ENCODE data around the gene AKTIP. TPM values are rescaled to one million over a fixed set of nuclear protein-coding genes. Genes with fewer than 3 reads are reported as not detected.

AKTIP gene
- total and polyA plus RNA-seq, 3 donors from 2014 or later: 58.4 to 75.4 (median 75.3) TPM

DNA sequence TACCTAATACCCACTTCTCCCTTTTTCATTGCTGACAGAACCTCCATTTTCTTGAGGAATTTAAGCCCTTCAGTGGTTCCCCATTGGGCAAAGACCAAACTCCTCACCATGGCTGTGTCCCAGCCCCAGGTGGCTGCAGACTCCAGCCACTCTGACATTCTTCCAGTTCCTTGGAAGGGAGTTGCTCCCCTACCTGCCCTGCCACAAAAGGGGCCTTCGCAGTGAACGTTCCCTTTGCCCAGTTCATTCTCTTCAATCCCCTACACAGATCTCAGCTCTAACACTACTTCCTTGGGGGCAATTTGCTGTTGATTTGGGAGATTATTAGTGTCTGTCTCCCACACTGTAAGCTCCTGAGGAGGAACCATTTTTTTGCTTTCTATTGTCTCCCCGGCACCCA, 3.2 kb upstream of the AKTIP start:
- Histone ChIP-seq H3K27ac (no peak overlapping the region), H3K27me3 (no peaks in the 10 kb centered on the region), H3K9me3 (no peaks in the 10 kb centered on the region), H3K4me3 (no peak overlapping the region), H3K4me1 (peaks cover 27% of the 10 kb centered on the region), H3K36me3 (ENCODE audit: low read depth, missing control alignments) (no peaks in the 10 kb centered on the region)
- intact Hi-C loops (cut with DNase I; ENCODE audit: low total_unique reads): no loop called here
- WGBS, 2 donors: 78 to 94% methylated on average over 3 of the region's 3 CpGs
- TF ChIP-seq POLR2A (IDR thresholded peaks at IDR 0.05): no peak
- TF ChIP-seq, protein P1, sequence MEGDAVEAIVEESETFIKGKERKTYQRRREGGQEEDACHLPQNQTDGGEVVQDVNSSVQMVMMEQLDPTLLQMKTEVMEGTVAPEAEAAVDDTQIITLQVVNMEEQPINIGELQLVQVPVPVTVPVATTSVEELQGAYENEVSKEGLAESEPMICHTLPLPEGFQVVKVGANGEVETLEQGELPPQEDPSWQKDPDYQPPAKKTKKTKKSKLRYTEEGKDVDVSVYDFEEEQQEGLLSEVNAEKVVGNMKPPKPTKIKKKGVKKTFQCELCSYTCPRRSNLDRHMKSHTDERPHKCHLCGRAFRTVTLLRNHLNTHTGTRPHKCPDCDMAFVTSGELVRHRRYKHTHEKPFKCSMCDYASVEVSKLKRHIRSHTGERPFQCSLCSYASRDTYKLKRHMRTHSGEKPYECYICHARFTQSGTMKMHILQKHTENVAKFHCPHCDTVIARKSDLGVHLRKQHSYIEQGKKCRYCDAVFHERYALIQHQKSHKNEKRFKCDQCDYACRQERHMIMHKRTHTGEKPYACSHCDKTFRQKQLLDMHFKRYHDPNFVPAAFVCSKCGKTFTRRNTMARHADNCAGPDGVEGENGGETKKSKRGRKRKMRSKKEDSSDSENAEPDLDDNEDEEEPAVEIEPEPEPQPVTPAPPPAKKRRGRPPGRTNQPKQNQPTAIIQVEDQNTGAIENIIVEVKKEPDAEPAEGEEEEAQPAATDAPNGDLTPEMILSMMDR (IDR thresholded peaks at IDR 0.05): no peak
- DNase-seq: no peak

DNA sequence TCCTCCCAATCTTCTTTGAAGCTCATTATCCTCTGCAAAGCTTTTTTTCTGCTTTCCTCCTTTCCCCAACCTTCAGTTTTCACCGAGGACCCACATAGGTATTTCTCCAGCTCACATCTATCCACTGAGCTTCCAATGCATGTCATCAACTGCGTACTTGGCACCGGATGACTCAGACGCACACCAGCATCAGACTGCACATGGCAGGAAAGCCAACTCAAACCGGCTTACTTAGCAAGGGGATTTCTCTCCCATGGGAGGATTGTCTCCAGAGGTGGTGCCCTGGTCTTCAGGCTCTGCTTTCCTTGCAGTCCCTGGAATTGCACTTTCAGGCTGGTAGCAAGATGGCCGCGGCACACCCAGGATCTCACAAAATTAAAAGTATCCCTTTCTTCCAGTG, 1.7 kb upstream of the AKTIP start:
- Histone ChIP-seq H3K27me3 (no peaks in the 10 kb centered on the region), H3K4me3 (peak overlapping the region in 1 of 2 donors; percentile 92), H3K36me3 (ENCODE audit: low read depth, missing control alignments) (no peaks in the 10 kb centered on the region), H3K27ac (peak overlapping the region; percentile 92 to 95), H3K9me3 (no peaks in the 10 kb centered on the region), H3K4me1 (peaks cover 27% of the 10 kb centered on the region)
- no peak for TF ChIP-seq POLR2A (IDR thresholded peaks at IDR 0.05)
- intact Hi-C loops (cut with DNase I; ENCODE audit: low total_unique reads): no loop called here
- WGBS, 2 donors: 39 to 59% methylated on average over 7 of the region's 7 CpGs
- DNase-seq: no peak

DNA sequence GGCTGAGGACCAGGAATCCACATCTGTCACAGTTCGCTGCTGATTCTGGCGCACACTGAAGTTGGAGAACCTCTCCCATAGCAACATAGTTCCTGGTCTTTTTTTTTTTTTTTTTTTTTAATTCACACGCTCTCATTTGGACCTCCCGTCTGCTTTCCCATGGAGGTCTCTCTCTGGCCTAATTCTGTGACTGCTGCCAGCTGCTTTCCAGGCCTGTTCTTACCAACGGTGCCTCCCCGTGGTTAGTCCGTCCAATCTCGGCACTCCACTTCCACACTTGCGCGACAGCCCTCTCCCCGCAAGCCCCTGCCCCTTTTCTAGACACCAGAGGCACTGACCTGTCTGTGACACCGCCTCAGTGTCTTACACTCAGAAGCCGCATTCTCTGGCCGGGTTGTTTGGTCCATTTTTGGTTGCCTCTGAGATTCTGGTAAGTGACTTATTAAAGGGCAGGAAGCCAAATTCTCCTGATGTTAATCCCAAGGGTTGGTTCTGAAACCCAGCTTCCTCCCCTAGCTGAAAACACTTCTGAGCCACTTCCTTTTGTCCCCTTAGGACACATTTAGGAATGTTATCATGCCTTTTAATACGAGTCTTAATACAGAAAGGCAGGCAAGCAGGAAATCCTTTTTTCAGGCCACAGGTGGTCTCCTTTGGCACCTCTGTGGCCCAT, 1.1 kb upstream of the AKTIP start:
- Histone ChIP-seq H3K4me1 (peaks cover 27% of the 10 kb centered on the region), H3K9me3 (no peaks in the 10 kb centered on the region), H3K36me3 (ENCODE audit: low read depth, missing control alignments) (no peaks in the 10 kb centered on the region), H3K4me3 (peak overlapping the region; percentile 85 to 92), H3K27me3 (no peaks in the 10 kb centered on the region), H3K27ac (peak overlapping the region; percentile 92 to 95)
- intact Hi-C loops (cut with DNase I; ENCODE audit: low total_unique reads): no loop called here
- 3 to 6% methylated on average over 14 to 15 of the region's 15 CpGs for WGBS, 2 donors
- TF ChIP-seq, protein P1 (IDR thresholded peaks at IDR 0.05): no peak
- no peak for TF ChIP-seq POLR2A (IDR thresholded peaks at IDR 0.05)
- DNase-seq: peak; percentile 51

DNA sequence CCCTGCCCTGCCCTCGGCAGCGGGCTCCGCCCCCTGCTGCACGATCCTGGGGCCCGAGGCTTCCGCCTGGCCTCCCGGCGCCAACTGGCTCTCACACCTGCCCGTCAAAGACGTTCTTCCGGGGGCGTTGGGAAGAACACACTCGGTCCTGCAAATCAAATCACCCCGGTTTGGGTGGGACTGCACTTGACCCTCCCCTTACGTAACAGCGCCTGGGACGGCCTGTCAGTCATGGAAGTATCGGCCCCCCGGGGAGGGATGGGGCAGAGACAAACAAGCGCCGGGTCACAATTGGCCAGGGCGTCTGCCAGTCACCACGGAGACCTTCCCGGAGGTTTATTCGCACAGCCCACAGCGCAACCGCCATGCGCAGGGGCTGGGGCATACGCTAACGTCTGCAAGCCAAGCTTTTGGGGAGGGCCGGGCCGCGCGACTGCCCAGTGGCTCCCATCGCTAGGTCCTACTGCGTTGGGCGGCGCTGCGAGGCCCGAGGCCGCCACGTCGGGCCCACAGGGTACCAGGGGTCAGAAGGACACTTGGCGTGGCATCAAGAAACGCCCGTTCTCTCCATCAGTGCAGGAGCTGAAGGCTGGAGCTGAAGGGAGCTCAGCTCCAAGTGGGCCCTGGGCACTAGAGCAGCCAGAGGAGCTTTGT, 388 bp upstream of the AKTIP start:
- peak overlapping the region; percentile 85 to 92 for H3K4me3 ChIP-seq
- no peaks in the 10 kb centered on the region for H3K36me3 ChIP-seq (ENCODE audit: low read depth, missing control alignments)
- 0% methylated on average over 11 to 35 of the region's 46 CpGs for WGBS, 2 donors
- intact Hi-C loops (cut with DNase I; ENCODE audit: low total_unique reads): no loop called here
- TF ChIP-seq, protein P1 (IDR thresholded peaks at IDR 0.05): peak in 1 of 3 experiments; percentile 18
- TF ChIP-seq POLR2A (IDR thresholded peaks at IDR 0.05): peak; percentile 80
- DNase-seq: peak; percentile 100
- peaks cover 27% of the 10 kb centered on the region for H3K4me1 ChIP-seq
- peak overlapping the region; percentile 92 to 95 for H3K27ac ChIP-seq
- H3K9me3 ChIP-seq: no peaks in the 10 kb centered on the region
- no peaks in the 10 kb centered on the region for H3K27me3 ChIP-seq

DNA sequence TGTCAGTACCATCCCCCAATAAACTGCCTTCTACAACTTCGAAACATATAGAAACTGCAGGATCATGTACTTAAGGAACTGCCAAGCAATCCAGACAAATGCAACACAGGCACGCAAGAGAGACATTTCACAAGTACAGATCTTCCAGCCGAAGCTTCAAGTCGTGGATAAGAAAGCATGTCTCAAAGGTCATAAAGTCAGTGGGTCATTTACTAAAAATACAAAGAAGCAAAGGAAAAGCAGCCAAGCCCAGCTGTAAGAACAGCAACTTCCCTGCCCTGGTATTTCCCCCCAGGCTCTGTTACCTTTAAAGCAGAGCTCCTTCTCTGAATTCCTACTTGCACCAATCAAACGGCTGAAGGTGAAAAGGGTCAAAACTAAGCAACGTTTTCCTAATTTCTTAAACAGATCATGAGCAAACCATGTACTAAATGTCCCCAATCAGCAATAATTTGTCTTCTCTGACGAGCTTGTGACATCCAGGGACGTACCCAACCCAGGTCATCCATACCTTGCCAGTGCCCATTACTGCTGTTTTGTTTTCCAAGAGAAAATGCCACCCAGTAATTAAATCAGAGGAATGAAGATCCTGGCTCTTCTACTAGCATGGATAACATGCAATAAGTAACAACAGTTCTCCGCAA, 1.7 kb downstream of the AKTIP start:
- no peak overlapping the region for H3K27ac ChIP-seq
- DNase-seq: no peak
- intact Hi-C loops (cut with DNase I; ENCODE audit: low total_unique reads): no loop called here
- no peak overlapping the region for H3K4me3 ChIP-seq
- 23 to 37% methylated on average over 9 of the region's 9 CpGs for WGBS, 2 donors
- no peaks in the 10 kb centered on the region for H3K36me3 ChIP-seq (ENCODE audit: low read depth, missing control alignments)
- no peaks in the 10 kb centered on the region for H3K27me3 ChIP-seq
- TF ChIP-seq POLR2A (IDR thresholded peaks at IDR 0.05): no peak
- TF ChIP-seq, protein P1 (IDR thresholded peaks at IDR 0.05): no peak
- no peaks in the 10 kb centered on the region for H3K9me3 ChIP-seq
- peaks cover 27% of the 10 kb centered on the region for H3K4me1 ChIP-seq
